ENCODE results near the gene MAN1A2. TPM values are rescaled to one million over a fixed set of nuclear protein-coding genes. Genes with fewer than 3 reads are reported as not detected.

Gene MAN1A2
- total and polyA plus RNA-seq, 9 of the 15 experiments (the other 6 are each of a cell fraction or from before 2014, with no cell fraction given) = 4.2 to 38.4 (median 18.7) TPM

GRCh38 chr1:117366177-117367045 lies 838 bp upstream of the MAN1A2 start (continued):
- TF ChIP-seq, protein P1, sequence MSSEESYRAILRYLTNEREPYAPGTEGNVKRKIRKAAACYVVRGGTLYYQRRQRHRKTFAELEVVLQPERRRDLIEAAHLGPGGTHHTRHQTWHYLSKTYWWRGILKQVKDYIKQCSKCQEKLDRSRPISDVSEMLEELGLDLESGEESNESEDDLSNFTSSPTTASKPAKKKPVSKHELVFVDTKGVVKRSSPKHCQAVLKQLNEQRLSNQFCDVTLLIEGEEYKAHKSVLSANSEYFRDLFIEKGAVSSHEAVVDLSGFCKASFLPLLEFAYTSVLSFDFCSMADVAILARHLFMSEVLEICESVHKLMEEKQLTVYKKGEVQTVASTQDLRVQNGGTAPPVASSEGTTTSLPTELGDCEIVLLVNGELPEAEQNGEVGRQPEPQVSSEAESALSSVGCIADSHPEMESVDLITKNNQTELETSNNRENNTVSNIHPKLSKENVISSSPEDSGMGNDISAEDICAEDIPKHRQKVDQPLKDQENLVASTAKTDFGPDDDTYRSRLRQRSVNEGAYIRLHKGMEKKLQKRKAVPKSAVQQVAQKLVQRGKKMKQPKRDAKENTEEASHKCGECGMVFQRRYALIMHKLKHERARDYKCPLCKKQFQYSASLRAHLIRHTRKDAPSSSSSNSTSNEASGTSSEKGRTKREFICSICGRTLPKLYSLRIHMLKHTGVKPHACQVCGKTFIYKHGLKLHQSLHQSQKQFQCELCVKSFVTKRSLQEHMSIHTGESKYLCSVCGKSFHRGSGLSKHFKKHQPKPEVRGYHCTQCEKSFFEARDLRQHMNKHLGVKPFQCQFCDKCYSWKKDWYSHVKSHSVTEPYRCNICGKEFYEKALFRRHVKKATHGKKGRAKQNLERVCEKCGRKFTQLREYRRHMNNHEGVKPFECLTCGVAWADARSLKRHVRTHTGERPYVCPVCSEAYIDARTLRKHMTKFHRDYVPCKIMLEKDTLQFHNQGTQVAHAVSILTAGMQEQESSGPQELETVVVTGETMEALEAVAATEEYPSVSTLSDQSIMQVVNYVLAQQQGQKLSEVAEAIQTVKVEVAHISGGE (CRISPR knock-in tag; IDR thresholded peaks at IDR 0.05) = no peak
- peak; percentile 85; the same call in 1 of the 2 replicates for TF ChIP-seq GTF2E2 (tag; IDR thresholded peaks at IDR 0.05)
- TF ChIP-seq NBN (IDR thresholded peaks at IDR 0.05; ENCODE audit: low read depth) = peak; percentile 67; the same call in 1 of the 2 replicates
- no peak for TF ChIP-seq NFXL1 (CRISPR knock-in tag; IDR thresholded peaks at IDR 0.05)
- TF ChIP-seq MTA3 (IDR thresholded peaks at IDR 0.05; ENCODE audit: borderline replicate concordance) = peak; percentile 65; the same call in 1 of the 2 replicates
- TF ChIP-seq POLR2B (IDR thresholded peaks at IDR 0.05; ENCODE audit: low read depth, partially characterized antibody) = peak; percentile 66
- no peak for TF ChIP-seq TCFL5 (CRISPR knock-in tag; conservative IDR thresholded peaks at IDR 0.05)
- TF ChIP-seq ESRRA (IDR thresholded peaks at IDR 0.05; ENCODE audit: borderline replicate concordance, low read depth) = no peak; the same call in 1 of the 2 replicates
- no peak for TF ChIP-seq HDGF (IDR thresholded peaks at IDR 0.05)
- peak; percentile 35 for TF ChIP-seq TAF9B (IDR thresholded peaks at IDR 0.05; ENCODE audit: partially characterized antibody)
- TF ChIP-seq HMG20A (CRISPR knock-in tag; conservative IDR thresholded peaks at IDR 0.05) = no peak
- peak; percentile 85 for TF ChIP-seq SAP30 (IDR thresholded peaks at IDR 0.05; ENCODE audit: borderline replicate concordance, insufficient read depth, low read depth, low read length, poor library complexity, severe bottlenecking)
- peak; percentile 47; the same call in 1 of the 2 replicates for TF ChIP-seq BHLHE40 (IDR thresholded peaks at IDR 0.05; ENCODE audit: low read length)
- TF ChIP-seq MTA1 (IDR thresholded peaks at IDR 0.05; ENCODE audit: borderline replicate concordance) = no peak
- TF ChIP-seq TCF3 (CRISPR knock-in tag; IDR thresholded peaks at IDR 0.05) = 0 out of 2 replicates have a peak, but pooled peaks have one; percentile 10
- TF ChIP-seq TBP (optimal IDR thresholded peaks at IDR 0.05; ENCODE audit: low read depth, low read length) = peak; percentile 64
- TF ChIP-seq SP1 (CRISPR knock-in tag; IDR thresholded peaks at IDR 0.05) = no peak
- TF ChIP-seq, protein P2, sequence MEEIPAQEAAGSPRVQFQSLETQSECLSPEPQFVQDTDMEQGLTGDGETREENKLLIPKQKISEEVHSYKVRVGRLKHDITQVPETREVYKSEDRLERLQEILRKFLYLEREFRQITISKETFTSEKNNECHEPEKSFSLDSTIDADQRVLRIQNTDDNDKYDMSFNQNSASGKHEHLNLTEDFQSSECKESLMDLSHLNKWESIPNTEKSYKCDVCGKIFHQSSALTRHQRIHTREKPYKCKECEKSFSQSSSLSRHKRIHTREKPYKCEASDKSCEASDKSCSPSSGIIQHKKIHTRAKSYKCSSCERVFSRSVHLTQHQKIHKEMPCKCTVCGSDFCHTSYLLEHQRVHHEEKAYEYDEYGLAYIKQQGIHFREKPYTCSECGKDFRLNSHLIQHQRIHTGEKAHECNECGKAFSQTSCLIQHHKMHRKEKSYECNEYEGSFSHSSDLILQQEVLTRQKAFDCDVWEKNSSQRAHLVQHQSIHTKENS (CRISPR knock-in tag; IDR thresholded peaks at IDR 0.05) = no peak
- no peak for TF ChIP-seq FOS (IDR thresholded peaks at IDR 0.05; ENCODE audit: extremely low read depth, insufficient read length)
- TF ChIP-seq ZNF217 (CRISPR knock-in tag; IDR thresholded peaks at IDR 0.05) = no peak
- no peak for TF ChIP-seq PCBP1 (IDR thresholded peaks at IDR 0.05; ENCODE audit: low read depth, low read length, poor library complexity, severe bottlenecking)
- no peak for TF ChIP-seq ELK1 (CRISPR knock-in tag; IDR thresholded peaks at IDR 0.05)
- no peak for TF ChIP-seq HDAC8 (tag; IDR thresholded peaks at IDR 0.05)

Measured in K562 (cell line).